Suppressor macrophage treated with lipopolysaccharide for 4 hours (primary cell): ENCODE measurements around the gene SEC16A.

Experiments
- DNase-seq: peaks from one replicate; pipeline ENCODE4 v3.0.0-alpha.2; 2020

SEC16A gene

DNA sequence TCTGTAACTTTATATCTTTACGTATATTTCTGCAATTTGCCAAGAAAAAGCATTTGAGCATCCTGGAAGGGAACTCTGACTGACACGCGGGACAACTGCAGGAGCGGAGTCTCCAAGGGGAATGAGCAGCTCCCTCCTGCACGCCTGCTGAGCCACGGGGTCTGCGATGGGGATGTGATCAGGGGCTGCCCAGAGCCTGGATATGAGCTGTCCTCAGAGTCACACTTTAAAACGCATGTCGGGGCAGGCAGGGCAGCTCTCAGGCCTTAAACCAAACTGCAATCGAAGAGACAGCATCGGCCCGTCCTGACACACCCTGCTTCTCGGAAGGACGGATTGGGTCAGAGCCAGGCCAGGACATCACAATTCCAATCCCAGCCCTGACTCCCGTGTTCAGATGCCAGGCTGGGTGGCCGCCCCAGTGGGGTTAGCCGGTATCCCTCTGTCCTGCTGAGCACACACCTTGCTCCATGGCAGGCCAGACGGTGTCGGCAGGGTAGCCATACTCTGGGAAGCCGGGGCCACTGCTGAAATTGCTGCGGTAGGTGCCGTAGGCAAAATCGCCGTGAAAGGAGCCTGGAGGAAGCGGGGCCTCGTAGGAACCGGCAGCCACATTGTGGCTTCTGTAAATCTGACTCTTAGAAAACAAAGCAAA lies 17.2 kb downstream of the SEC16A start:
- no peak for DNase-seq

DNA sequence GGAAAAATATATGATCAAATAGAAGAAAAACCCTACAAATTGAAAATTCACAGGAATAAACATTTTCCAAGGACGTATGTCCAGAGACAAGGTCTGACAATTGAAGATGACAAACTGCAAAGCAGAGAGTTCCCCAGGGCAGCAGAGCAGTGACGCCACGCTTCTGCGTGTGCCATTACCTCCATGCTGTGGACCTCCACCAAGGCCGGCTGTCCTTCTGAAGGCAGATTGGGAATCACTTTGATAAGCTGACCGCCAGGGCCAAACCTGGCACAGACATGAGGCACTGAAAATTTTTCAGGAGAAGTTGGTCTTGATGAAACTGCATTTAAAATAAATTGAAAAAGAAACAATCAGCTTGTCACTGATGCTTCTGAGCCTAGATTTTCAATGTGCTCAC lies 18.6 kb downstream of the SEC16A start:
- no peak for DNase-seq

DNA sequence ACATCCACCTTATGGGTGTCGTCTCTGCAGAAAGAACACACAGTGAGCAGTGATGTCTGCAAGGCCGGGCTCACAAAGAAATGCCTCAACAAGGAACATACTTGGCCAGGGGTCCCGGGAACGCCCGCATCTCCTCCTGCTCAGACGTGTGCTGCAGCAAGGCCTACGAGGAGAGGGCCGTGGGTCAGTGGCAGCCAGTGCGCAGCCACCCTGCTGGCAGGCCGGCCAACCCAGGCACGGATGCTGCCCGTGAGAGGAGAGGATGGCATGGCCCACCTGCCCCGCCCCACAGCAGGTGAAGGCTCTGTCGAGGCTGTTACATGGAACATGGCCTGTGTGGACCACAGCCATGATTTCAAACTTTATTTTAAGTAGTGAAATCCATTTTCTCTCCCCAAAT lies 19.3 kb downstream of the SEC16A start:
- no peak for DNase-seq

DNA sequence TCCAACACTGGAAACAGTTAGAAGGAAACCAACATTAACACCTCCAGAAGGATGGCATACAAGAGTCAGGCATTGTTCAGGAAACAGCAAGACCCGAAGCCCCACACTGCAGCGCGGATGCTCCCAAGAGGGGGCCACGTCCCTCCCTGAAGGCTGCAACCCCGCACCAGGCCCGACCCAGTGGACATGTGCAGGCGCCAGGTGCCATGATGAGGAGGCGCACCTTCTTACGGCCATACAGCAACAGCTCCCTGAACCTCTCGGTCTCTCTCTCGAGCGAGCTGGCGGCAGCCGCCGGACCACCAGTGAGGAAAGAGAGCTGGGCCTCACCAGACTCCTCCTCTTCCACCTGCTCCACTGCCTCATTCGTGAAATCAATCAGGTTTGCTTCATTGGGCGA lies 20.2 kb downstream of the SEC16A start:
- no peak for DNase-seq

DNA sequence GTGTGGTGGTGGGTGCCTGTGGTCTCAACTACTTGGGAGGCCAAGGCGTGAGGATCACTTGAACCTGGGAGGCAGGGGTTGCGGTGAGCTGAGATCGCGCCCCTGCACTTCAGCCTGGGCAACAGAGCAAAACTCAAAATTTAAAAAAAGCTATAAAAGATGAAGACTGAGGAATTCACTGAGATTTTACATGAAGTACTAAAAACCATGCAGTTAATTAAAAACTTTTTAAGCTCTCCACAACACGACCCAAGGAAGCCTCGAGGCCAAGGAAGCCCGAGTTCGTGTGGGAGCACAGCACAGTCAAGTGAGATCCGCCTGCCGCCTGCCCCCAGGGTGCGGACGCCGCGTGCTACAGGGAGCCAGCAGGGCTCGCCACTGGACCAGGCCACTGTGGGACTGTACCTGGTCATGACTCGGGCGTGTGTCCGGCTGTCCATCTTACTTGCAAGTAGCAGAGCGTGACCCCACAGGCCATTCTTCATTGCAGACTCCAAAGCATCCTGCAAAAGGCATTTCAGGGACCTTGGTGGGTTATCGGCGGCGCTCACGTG lies 22.0 kb downstream of the SEC16A start:
- DNase-seq = no peak

DNA sequence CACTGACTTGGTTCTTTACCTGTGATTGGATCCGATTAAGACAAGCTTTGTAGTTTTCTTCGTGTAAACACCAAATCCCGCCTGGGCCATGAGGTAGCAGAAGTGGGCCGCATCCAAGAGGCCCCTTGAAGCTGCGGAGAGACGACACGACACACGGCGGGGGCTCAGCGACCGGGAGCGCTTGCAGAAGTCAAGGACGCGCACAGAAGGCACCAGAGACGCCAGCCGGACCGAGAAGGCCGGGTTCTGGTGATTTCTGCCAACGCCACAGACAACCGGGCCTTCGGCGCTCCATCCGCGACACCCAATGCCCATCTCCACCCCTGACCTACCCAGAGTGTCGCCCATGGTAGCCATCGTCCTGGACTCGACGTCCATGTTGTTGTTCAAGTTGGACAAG lies 23.4 kb downstream of the SEC16A start:
- DNase-seq = no peak

DNA sequence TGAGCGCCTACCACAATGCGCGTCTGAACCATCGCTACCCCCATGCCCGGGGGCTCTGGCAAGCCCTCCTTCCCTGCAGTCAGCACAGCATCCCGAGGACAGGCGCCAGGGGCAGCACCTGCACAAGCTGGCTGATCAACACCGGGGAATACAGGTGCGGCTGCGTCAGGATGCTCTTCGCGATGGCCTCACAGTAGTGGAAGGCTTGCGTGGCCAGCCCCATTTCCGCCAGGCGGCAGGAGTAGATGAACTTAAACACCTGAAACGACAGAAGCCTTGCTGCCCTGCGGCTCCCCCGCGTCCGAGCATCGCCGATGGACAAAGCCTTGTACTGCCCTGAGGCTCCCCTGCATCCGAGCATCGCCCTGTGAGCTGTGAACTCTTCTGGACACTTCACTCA lies 25.5 kb downstream of the SEC16A start:
- no peak for DNase-seq

DNA sequence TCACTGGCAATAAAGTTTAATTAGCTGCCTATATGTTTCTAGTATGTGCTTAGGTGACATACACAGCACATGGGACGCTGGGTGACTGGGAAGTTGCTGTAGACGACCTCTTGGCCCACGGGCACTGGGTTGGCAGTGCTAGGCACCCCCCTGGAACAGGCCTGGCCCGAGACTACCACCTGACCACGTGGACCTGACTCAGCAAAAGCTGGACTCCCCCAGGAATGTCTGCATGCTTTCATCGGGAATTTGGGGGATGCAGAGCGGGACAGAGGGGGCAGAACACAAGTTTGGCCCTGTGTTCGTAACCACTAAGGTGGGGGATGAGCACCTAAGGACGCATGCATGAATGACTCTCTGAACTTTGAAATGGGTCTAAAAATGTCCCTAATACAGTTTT lies 26.6 kb downstream of the SEC16A start:
- DNase-seq = no peak

DNA sequence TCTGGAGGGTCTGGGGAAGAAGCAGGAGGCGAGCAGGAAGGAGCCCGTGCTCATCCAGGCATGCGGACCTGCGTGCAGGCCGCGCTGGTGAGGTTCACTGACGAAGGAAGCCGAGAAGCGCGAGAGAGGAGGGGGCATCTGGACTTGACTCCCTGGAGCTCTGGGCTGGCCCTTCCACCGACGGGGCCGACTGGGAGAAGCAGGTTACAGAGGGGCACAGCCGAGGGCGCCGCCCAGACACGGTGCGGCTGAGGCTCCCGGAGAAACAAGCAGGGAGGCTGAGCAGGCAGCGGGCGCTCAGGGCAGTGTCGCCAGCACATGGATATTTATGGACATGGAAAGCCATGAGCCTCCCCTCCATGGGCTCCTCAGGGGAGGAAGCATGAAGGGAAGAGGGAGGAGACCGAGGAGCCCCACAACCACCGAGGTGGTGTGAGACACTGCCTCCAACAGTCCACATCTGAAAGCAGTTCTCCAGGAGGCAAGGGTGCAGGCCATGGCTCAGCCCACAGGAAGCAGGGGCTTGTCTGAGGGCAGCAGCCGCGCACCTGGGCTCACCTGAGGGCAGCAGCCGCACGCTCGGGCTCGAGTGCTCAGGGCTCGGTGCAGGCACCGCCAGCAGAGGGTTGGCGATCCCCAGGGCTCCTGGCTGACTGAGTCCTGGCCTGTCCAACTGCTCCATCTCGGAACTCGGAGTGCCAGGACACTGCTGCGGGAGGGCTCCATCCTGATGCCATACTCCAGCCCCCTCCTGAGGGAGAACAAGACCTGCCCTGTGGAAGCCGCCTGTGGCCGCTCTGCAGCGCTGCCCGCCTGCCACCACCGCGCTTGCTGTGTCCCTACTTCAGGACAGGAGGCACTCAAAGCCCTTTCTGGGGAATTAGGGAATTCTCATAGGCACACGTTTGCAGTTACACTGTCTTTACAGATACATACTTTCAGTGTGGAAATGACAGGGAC lies 27.5 kb downstream of the SEC16A start:
- DNase-seq = no peak

DNA sequence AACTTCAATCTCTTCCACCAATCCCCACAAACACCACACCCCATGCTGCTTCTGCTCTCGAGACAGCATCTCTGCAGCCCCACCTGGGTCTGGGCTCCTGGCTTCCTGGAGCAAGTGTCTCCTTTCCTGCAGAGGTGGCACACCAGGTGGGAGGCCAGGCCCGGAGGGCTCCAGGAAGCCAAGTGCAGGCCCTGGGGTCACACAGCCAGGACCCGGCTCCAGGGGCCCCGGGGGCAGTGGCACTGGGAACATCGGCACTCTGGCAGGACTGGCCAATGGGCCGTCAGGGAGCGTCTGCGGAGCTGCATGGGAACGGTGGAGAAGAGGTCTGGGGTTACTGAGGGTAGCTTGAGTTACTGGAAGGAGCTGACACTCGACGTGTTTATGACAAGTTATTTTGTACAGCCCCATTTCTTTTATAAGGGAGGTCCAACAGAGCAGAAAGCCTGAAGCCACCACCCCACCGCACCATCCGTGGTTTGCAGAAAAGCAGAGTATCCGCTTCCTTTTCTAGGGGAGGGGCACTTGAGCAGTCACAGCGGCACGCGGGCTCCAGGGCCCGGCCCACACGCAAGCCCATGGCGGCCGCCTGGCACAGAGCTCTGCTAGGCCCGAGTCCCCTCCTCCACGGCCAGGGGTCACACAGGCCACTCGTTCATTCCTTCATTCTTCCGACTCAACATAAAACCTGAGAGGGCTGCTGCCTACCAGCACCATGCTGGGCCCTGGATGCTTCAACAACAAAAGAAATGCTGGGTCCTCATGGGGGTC lies 28.6 kb downstream of the SEC16A start:
- DNase-seq = no peak

DNA sequence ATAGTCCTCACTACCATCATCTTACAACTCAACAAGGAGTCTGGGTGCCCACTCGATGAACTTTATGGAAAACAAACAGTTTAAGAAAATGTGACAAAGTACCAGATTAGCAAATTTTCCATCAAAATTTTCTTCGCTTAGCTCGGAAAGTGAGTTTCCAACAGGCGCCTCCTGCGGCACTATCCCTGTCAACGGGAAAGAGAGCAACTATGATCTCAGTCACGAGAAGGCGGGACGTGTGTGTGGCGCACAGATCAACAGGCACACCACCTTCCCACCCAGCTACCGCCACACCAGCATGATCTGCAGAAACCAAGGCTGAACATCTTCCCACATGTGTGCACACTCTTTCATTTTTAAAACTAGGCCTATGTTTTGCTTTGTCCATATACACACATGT lies 29.5 kb downstream of the SEC16A start:
- DNase-seq = no peak

DNA sequence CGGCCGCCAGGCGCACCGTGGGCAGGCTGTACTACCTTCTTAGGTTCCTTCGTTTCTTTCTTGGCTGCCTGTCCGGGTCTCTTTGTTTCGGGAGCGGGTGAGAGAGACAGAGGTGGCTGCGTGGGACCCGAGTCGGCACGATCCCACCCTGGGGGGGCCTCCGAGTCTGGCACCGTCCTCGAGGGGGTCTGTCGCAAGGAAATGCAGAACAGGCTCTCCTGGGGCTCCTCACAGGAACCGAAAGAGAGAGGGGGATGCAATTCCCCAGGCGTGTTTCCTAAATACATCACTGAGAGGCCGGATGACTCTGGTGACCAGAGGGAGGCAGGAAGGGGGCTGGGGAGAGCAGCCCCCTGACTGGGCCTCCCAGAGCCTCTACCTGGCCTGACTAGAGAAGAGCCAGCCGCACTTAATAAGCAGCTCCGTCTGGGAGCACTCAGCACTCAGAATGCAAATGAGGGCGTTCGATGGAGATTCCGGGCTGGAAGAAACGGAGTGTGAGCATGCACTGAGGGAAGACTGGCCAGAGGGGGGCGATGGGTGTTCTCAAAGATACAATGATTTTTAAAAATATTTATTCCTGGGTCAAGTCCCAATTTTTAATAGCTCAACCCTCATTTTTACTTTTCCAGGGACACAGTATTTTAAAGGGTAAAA lies 31.5 kb downstream of the SEC16A start:
- no peak for DNase-seq

DNA sequence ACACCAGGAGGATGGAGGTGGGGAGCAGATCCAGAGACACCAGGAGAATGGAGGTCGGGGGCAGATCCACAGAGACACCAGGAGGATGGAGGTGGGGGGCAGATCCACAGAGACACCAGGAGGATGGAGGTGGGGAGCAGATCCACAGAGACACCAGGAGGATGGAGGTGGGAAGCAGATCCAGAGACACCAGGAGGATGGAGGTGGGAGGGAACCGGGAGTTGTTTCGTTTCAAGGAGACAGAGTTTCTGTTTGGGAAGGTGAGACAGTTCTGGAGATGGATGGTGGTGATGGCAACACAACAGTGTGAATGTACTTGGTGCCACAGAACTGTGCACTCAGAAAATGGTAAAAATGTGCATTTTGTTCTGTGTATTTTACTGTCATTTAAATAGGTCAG lies 34.2 kb downstream of the SEC16A start:
- no peak for DNase-seq

DNA sequence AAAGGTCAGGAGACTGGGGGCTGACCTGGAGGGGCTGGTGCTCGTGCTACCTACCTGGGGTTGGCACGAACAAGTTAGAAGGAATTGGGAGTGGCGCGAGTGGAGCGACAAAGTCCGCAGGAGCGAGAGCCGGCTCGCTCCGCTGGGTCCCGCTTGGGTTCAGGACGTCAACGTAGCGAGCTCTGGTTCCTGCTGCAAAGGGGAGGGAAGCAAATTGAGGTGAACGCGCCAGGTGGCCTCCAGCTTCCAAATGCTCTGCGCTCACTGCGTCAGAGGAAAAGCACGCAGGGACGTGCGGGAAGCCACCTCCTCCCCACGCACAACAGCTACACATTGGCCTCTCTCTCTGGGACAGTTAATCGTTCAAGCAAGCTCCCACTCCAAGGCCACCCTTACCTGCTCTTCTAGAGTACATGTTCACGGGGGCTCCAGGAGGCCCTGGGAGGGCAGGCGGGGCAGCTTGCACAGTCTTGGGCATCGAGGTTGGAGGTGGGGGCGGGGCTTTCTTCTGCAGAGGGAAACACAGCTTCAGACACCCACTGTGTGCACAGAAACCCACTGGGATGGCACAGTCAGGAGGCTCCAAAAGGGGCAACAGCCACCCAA lies 35.6 kb downstream of the SEC16A start:
- DNase-seq = no peak

DNA sequence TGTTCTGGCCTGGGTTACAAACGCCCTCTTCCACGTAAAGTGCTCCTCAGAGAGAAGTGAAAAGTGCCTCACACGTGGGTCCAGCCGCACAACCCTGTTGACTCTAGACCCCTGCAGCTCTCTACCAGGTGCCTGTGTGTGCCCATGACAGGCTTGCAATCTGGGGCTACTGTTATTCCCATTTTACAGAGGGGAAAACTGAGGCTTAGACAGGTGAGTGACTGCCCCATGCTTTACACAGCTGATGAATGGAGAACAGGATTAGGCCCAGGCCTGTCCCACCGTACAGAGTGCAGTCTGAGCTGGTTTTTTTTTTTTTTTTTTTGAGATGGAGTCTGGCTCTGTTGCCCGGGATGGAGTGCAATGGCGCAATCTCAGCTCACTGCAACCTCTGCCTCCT lies 37.0 kb downstream of the SEC16A start:
- no peak for DNase-seq

DNA sequence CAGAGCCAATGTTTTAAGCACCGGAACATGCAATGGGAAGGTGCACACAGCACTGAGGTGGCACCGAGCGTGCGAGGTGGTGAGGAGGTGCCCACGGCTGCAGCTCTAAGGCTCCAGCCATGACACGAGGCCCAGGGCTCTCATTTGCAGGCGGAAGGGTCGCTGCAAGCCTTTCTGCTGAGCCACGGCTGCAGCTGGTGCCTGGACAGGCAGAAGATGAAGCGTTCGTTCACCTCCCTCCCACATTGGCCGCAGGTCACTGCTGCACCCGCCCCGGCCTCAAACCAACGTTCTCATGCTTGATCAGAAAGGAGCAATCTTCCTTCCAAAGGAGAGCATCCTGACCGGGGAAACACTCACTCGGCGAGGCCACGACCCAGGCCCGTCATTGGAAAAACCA lies 38.7 kb downstream of the SEC16A start:
- DNase-seq = no peak

DNA sequence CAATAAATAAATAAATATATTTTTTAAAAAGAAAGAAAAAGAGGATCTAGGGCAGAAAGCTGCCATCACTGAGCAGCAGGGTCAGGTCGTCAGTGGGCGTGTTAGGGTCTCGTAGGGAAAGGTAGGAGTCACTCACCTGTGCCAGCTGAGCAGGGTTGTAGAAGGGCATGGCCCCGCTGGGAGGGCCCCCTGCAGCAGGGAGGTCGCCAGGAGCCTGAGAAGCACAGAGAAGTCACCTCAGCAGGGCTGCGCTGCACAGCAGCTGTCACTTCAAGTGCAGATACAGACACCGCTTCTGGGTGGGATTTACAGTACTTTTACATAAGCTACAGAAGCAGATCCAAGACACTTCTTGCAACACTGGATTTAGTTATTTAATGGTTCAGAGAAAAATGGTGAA lies 39.2 kb downstream of the SEC16A start:
- DNase-seq = no peak

DNA sequence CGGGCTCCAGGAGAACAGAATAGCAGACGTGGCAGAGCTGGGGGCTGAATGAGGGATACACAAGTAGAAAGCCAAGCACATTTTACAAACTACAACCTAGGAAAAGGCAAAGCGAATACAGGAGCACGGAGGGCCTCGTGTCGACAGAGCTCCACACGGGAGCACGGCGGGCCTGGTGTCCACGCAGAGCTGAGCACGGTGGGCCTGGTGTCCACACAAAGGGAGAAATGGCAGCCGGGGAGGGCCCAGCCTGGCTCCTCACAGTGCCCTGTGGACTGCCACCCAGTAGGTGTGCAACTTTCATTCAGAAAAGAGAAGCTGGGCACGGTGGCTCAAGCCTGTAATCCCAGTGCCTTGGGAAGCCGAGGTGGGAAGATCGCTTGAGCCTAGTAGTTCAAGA lies 39.8 kb downstream of the SEC16A start:
- no peak for DNase-seq

DNA sequence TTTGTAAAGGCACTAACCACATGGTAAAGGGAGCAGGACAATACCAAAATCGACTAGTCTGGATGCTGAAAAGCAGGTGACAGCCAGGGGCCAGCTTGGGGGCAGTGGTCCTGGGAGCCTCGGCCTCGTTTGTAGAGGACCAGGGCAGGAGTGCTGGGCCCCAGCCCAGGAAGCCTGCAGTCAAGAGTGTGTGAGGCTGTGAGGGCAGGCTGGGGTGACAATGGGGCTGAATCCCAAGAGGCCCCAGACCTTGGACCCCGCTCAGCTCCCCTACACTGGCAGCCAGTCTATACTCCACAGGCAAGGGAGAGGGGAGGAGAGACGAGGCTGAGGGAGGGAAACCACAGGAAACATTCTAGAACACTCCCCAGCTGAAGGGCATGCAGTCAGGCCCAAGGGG lies 40.6 kb downstream of the SEC16A start:
- DNase-seq = no peak

DNA sequence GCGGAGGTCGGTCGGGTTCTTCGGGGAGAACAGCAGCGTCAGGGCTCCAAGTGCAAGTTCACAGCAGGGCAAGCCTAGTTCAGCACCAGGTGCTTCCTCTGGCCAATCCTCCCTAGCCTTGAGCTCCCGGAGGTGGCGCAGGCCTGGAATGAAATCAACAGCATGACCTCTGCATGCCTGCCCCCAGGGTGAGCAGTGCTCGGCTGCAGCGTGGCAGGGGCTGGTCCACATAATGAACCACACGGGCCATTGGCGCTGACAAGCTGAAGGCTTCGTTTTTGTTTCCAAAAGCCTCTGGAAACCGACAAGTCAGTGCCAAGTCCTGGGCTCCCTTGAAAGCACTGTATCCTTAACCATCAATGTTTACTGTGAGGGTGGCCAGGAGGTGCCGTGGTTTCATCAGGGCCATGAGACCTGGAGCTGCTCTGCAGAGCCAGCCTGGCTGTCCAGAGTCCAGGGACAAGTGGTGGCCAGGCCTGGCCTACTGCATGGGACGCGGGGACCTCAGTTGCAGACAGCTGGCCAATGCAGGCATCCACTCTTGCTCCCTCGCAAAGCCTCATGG lies 41.1 kb downstream of the SEC16A start:
- DNase-seq = no peak

DNA sequence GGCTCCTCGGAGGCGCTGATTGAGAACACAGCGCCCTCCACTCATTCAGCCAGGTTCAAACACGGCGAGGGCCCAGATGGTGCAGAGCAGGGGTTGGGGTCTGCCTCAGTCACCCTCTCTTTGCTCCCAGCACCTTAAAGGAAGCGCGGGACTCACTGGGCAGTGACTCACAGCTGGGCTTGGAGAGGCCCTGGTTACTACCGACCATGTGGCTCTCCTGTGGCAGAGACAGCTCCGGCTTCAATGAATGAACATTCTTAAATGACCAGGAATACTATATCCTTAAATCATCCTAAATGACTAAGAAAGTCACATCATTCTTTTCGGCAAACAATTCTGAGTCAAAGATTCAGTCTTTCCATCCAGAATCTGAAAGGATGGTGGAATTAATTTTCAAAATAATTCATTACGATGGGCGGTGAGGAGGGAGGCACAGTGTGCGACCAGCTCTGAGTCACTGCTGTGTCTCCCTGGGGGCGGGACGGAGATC lies 41.6 kb downstream of the SEC16A start:
- no peak for DNase-seq
